Lung (tissue), 12 donors: ENCODE results near the gene RPUSD4. TPM values are rescaled to one million over a fixed set of nuclear protein-coding genes. Genes with fewer than 3 reads are reported as not detected.

Experiments
- ATAC-seq: fragments of 200-7000 bp; cut with Tn5 transposase; one replicate; pipeline ENCODE4 v1.9.1; 2020; ENCODE audit warnings: moderate number of reproducible peaks; ENCODE audit not compliant: insufficient read depth, low FRiP score
- DNase-seq, 3 donors: peaks; one replicate each; pipeline ENCODE4 v3.0.0-alpha.2; 2013 to 2017
- H3K27ac ChIP-seq, 2 donors: one replicate each; pipeline ENCODE4 v1.5.1; 2013; ENCODE audit warnings: mild to moderate bottlenecking in 2 of 2, moderate library complexity in 2 of 2, control low read depth in 1 of 2, inconsistent platforms in 1 of 2, low read depth in 1 of 2, low read length in 1 of 2
- H3K27me3 ChIP-seq, 3 donors: one replicate each; pipeline ENCODE4 v1.5.1; 2013; ENCODE audit warnings: low read length in 2 of 3; ENCODE audit not compliant: control insufficient read depth in 3 of 3, insufficient read depth in 3 of 3
- H3K36me3 ChIP-seq, 4 donors: one replicate each; pipeline ENCODE4 v1.5.1; 2013; ENCODE audit warnings: low read length in 4 of 4, mild to moderate bottlenecking in 1 of 4, moderate library complexity in 1 of 4; ENCODE audit not compliant: control insufficient read depth in 4 of 4, insufficient read depth in 4 of 4
- H3K4me1 ChIP-seq, 5 donors: one replicate each; pipeline ENCODE4 v1.5.1; 2013; ENCODE audit warnings: low read length in 5 of 5, mild to moderate bottlenecking in 2 of 5, moderate library complexity in 1 of 5; ENCODE audit not compliant: control insufficient read depth in 5 of 5, insufficient read depth in 5 of 5
- H3K4me3 ChIP-seq: one replicate; pipeline ENCODE4 v1.5.1; 2013; ENCODE audit warnings: mild to moderate bottlenecking, control low read depth, moderate library complexity
- H3K9ac ChIP-seq, 2 donors: one replicate each; pipeline ENCODE4 v1.5.1; 2013; ENCODE audit warnings: low read length in 2 of 2, control low read depth in 1 of 2; ENCODE audit not compliant: insufficient read depth in 1 of 2
- H3K9me3 ChIP-seq, 4 donors: one replicate each; pipeline ENCODE4 v1.5.1; 2013; ENCODE audit warnings: low read length in 3 of 4, mild to moderate bottlenecking in 1 of 4, moderate library complexity in 1 of 4; ENCODE audit not compliant: control insufficient read depth in 4 of 4, insufficient read depth in 3 of 4
- CTCF ChIP-seq: IDR thresholded peaks from 2 replicates; pipeline ENCODE4 v1.5.1; 2012; ENCODE audit warnings: mild to moderate bottlenecking; ENCODE audit errors: control extremely low read depth, extremely low read depth
- WGBS, 2 donors: extraction: QIAGEN DNeasy Blood & Tissue Kit; methylation state at CpG; one replicate each; pipeline ENCODE4 v1.1.7; 2013; 5-methylcytosine and 5-hydroxymethylcytosine counted together
- polyA plus RNA-seq, 2 donors: library from polyadenylated mRNA; stranded (reverse); fragments of 200-250 nt; gene quantifications; one replicate each; pipeline ENCODE4 v1.2.1, GENCODE V29; 2013
- total RNA-seq, 2 donors: library from RNA; depleted of rRNA in 1 of 2; stranded (reverse); fragments of >200 nt in 1 of 2; gene quantifications; one replicate each; pipeline ENCODE4 v1.2.1, GENCODE V29; 2014 to 2021
- donor health status: control.
- donor health status: control.
- donor health status: Bipolar disorder and iron deficiency.
- donor health status: healthy.
- donor health status: DM: yes; HTN: yes; CAD: no.

Gene RPUSD4
- total and polyA plus RNA-seq, 4 donors = 13.3 to 27.8 (median 19.8) TPM

- Histone ChIP-seq H3K4me3 (no peak overlapping the region), H3K9me3 (peaks cover 0 to 1% (median 0%) of the 10 kb centered on the region in 4 donors), H3K27me3 (no peaks in the 10 kb centered on the region), H3K36me3 (no peaks in the 10 kb centered on the region), H3K4me1 (peaks cover 0 to 41% (median 26%) of the 10 kb centered on the region in 5 donors), H3K9ac (no peak overlapping the region), H3K27ac (no peak overlapping the region)
- DNase-seq = peak; percentile 58 to 91 (median 91)
- 35 to 48% methylated on average over 8 of the region's 8 CpGs for WGBS, 2 donors
- ATAC-seq = no peak
- no peak for TF ChIP-seq CTCF
Observed at GRCh38 chr11:126172596-126173038, 38.8 kb downstream of the RPUSD4 start.

- Histone ChIP-seq H3K36me3 (no peaks in the 10 kb centered on the region), H3K27ac (no peak overlapping the region), H3K9ac (no peak overlapping the region), H3K9me3 (peaks cover 0 to 1% (median 0%) of the 10 kb centered on the region in 4 donors), H3K4me3 (no peak overlapping the region), H3K27me3 (no peaks in the 10 kb centered on the region), H3K4me1 (peaks cover 0 to 44% (median 21%) of the 10 kb centered on the region in 5 donors)
- TF ChIP-seq CTCF = no peak
- 92 to 94% methylated on average over 3 of the region's 3 CpGs for WGBS, 2 donors
- no peak for DNase-seq
- ATAC-seq = no peak
Observed at GRCh38 chr11:126169291-126169690, 42.2 kb downstream of the RPUSD4 start.

- peaks cover 0 to 2% (median 0%) of the 10 kb centered on the region in 4 donors for H3K9me3 ChIP-seq
- TF ChIP-seq CTCF = no peak
- 40 to 47% methylated on average over 2 of the region's 2 CpGs for WGBS, 2 donors
- H3K27me3 ChIP-seq = no peaks in the 10 kb centered on the region
- no peak overlapping the region for H3K9ac ChIP-seq
- DNase-seq (peak in 1 of 3 donors; percentile 53), ATAC-seq (no peak)
- H3K4me3 ChIP-seq = no peak overlapping the region
- peaks cover 0 to 49% (median 21%) of the 10 kb centered on the region in 5 donors for H3K4me1 ChIP-seq
- H3K36me3 ChIP-seq = no peaks in the 10 kb centered on the region
- no peak overlapping the region for H3K27ac ChIP-seq
Observed at GRCh38 chr11:126167488-126167887, 44.0 kb downstream of the RPUSD4 start.

- H3K9ac ChIP-seq = no peak overlapping the region
- no peak overlapping the region for H3K4me3 ChIP-seq
- ATAC-seq (no peak), DNase-seq (no peak)
- H3K4me1 ChIP-seq = peaks cover 0 to 40% (median 13%) of the 10 kb centered on the region in 5 donors
- no peak overlapping the region for H3K27ac ChIP-seq
- 94% methylated on average over 3 of the region's 3 CpGs for WGBS, 2 donors
- H3K36me3 ChIP-seq = no peaks in the 10 kb centered on the region
- TF ChIP-seq CTCF = no peak
- H3K27me3 ChIP-seq = no peaks in the 10 kb centered on the region
- H3K9me3 ChIP-seq = peaks cover 0 to 2% (median 0%) of the 10 kb centered on the region in 4 donors
Observed at GRCh38 chr11:126166413-126166812, 45.0 kb downstream of the RPUSD4 start.
